ENCODE data around the gene TMED1. TPM values are rescaled to one million over a fixed set of nuclear protein-coding genes. Genes with fewer than 3 reads are reported as not detected.

The TMED1 gene
- total and polyA plus RNA-seq, 2 experiments from 2014 or later, result 29.7 to 37.2 TPM

- no peak for TF ChIP-seq ZNF462 (CRISPR knock-in tag; IDR thresholded peaks at IDR 0.05)
- TF ChIP-seq ETS1 (IDR thresholded peaks at IDR 0.05), result no peak
- no peak for TF ChIP-seq JUNB (IDR thresholded peaks at IDR 0.05; ENCODE audit: unreplicated experiment)
- no peak for TF ChIP-seq POLR2AphosphoS5 (IDR thresholded peaks at IDR 0.05; ENCODE audit: low read depth)
- TF ChIP-seq ZNF114 (CRISPR knock-in tag; IDR thresholded peaks at IDR 0.05), result no peak
Measured at GRCh38 chr19:10796653-10797052, 39.4 kb downstream of the TMED1 start (continued).

DNA sequence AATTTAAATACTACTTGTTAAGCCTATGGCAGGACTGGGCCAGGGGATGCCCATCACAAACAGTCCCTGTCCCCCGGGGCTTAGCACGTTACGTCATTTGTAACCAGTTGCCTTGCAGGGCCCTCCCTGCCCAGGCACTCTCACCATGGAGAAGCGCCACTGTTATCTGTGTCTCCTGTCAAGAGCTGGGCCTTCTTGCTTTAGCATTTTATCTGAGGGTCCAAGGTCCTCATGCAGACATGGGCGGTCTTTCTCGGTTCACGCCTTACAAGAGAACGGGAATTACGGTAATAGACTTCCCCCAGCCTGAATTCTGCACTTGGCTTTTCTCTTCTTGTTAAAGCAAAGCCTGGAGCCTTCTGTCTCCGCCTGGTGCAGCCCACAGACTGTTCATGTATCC lies 46.1 kb downstream of the TMED1 start:
- no peak overlapping the region for H3K4me3 Mint-ChIP-seq
- Histone ChIP-seq H3F3A (replicated peaks; ENCODE audit: low read depth) (peaks cover 5% of the 10 kb centered on the region; the same call in 1 of the 2 replicates), H3K4me3 (no peak overlapping the region), H3K27ac (ENCODE audit: low read depth) (no peak overlapping the region), H3K9me2 (ENCODE audit: insufficient read depth) (no peaks in the 10 kb centered on the region), H3K36me3 (ENCODE audit: insufficient read depth) (peaks cover 16% of the 10 kb centered on the region), H3K27me3 (ENCODE audit: insufficient read depth) (no peaks in the 10 kb centered on the region), H3K4me1 (ENCODE audit: insufficient read depth) (no peaks in the 10 kb centered on the region), H3K4me2 (no peak overlapping the region), H4K20me1 (replicated peaks; ENCODE audit: insufficient read depth) (no peaks in the 10 kb centered on the region), H3K79me2 (replicated peaks; ENCODE audit: insufficient read depth) (no peaks in the 10 kb centered on the region), H2AFZ (no peak overlapping the region)
- H3K36me3 Mint-ChIP-seq (ENCODE audit: low read depth), result peaks cover 42% of the 10 kb centered on the region
- TF ChIP-seq EZH2 (IDR thresholded peaks at IDR 0.05; ENCODE audit: low read depth, unreplicated experiment) (no peak), ZNF114 (CRISPR knock-in tag; IDR thresholded peaks at IDR 0.05) (no peak), ETS1 (IDR thresholded peaks at IDR 0.05) (no peak), CREB1 (CRISPR knock-in tag; IDR thresholded peaks at IDR 0.05; ENCODE audit: low read depth) (no peak)
- DNase-seq (ENCODE audit: low spot score) (no peak), ATAC-seq (no peak)
- no peaks in the 10 kb centered on the region for H3K4me1 Mint-ChIP-seq
- H3K27me3 Mint-ChIP-seq (ENCODE audit: insufficient read depth, low read depth, poor library complexity), result peaks cover 2% of the 10 kb centered on the region
- no peak overlapping the region for H3K27ac Mint-ChIP-seq
- H3K9me3 Mint-ChIP-seq, result no peaks in the 10 kb centered on the region
